ENCODE data around the gene AKAP3. TPM values are rescaled to one million over a fixed set of nuclear protein-coding genes. Genes with fewer than 3 reads are reported as not detected.

Gene AKAP3
- total RNA-seq, 1 donor, result 0.81 TPM

DNA sequence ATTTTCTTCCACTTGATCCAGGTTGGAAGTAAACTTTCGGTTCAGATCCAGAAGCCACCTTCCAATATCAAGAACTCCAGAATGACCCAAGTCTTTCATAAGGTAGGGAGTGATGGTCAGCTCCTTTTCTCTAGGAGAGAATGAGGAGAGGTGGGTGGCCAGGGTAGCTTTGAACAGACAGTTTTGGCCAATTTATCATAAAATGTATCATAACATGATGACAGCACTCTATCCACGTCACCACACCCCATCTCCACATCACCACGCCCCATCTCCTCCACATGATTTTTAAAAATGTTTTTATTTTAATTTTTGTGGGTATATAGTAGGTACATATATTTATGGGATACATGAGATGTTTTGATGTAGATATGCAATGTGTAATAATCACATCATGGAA lies 59.9 kb downstream of the AKAP3 start:
- TF ChIP-seq, protein P1, sequence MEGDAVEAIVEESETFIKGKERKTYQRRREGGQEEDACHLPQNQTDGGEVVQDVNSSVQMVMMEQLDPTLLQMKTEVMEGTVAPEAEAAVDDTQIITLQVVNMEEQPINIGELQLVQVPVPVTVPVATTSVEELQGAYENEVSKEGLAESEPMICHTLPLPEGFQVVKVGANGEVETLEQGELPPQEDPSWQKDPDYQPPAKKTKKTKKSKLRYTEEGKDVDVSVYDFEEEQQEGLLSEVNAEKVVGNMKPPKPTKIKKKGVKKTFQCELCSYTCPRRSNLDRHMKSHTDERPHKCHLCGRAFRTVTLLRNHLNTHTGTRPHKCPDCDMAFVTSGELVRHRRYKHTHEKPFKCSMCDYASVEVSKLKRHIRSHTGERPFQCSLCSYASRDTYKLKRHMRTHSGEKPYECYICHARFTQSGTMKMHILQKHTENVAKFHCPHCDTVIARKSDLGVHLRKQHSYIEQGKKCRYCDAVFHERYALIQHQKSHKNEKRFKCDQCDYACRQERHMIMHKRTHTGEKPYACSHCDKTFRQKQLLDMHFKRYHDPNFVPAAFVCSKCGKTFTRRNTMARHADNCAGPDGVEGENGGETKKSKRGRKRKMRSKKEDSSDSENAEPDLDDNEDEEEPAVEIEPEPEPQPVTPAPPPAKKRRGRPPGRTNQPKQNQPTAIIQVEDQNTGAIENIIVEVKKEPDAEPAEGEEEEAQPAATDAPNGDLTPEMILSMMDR (IDR thresholded peaks at IDR 0.05; ENCODE audit: insufficient read depth, low read length), result no peak
- DNase-seq (ENCODE audit: low read depth), result no peak
- no peak overlapping the region for H3K4me3 ChIP-seq (ENCODE audit: low read depth, low read length)

DNA sequence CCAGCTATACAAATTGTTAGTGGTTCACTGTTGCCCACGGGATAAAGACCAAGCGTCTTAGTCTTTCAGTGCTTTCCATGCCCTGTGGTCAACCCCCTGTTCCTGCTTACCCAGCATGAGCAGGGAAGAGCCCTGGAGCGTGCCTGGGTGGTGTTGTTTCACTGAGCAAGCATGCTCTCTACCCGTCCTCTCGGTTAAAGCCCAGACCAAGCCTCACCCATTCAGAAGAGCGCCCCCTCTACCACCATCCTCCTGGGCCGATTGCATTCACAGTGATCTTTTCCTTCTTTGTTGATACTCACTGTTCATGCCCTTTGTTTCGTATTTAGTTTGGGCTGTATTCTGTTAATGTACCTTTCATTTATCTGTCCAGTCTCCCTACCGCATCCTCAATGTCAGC lies 61.7 kb downstream of the AKAP3 start:
- no peak overlapping the region for H3K4me3 ChIP-seq (ENCODE audit: low read depth, low read length)
- TF ChIP-seq, protein P1 (IDR thresholded peaks at IDR 0.05; ENCODE audit: insufficient read depth, low read length), result no peak
- no peak for DNase-seq (ENCODE audit: low read depth)

- no peak overlapping the region for H3K4me3 ChIP-seq (ENCODE audit: low read depth, low read length)
- TF ChIP-seq, protein P1 (IDR thresholded peaks at IDR 0.05; ENCODE audit: insufficient read depth, low read length), result no peak
- no peak for DNase-seq (ENCODE audit: low read depth)
These were observed 62.4 kb downstream of the AKAP3 start for GRCh38 chr12:4586500-4586899.

- DNase-seq (ENCODE audit: low read depth), result no peak
- H3K4me3 ChIP-seq (ENCODE audit: low read depth, low read length), result no peak overlapping the region
- TF ChIP-seq, protein P1 (IDR thresholded peaks at IDR 0.05; ENCODE audit: insufficient read depth, low read length), result no peak
These were observed 64.0 kb downstream of the AKAP3 start for GRCh38 chr12:4584896-4585295.

DNA sequence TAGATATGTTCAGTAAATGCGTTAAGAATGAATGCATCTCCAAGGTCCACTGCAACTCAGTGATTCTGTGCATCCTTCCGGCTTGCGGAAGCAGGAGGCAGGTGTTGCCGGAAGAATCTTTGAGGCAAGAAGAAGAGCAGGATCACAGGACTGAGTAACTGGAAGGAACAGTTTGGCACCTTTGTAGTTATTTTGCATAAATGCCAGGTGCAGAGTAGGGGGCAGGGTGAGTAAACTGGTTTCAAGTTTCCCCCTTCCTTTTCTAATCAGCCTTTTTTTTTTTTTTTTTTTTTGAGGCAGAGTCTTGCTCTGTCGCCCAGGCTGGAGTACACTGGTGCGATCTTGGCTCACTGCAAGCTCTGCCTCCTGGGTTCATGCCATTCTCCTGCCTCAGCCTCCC lies 64.6 kb downstream of the AKAP3 start:
- DNase-seq (ENCODE audit: low read depth), result no peak
- no peak overlapping the region for H3K4me3 ChIP-seq (ENCODE audit: low read depth, low read length)
- TF ChIP-seq, protein P1 (IDR thresholded peaks at IDR 0.05; ENCODE audit: insufficient read depth, low read length), result no peak

DNA sequence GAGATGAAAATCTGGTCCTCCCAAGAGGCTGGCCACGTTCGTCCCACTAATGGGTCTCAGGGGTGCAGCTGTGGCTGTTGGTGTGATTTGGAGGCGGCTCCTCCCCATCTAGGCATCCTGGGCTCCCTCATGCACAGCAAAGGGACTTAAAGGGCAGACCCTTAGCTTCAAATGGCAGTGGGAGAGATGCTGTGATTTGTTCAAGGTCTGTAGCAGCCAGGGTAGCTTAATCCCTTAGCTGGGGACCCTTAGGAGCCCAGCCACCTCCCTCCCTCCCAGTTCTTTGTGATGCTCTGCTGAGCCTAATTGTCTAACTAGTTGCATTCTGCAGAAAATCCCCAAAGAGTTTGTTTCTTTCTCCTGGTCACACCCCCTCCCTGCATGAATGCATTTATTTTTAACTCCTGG lies 68.6 kb downstream of the AKAP3 start:
- TF ChIP-seq, protein P1 (IDR thresholded peaks at IDR 0.05; ENCODE audit: insufficient read depth, low read length), result no peak
- DNase-seq (ENCODE audit: low read depth), result no peak
- no peak overlapping the region for H3K4me3 ChIP-seq (ENCODE audit: low read depth, low read length)
